HG02623 (cell line): Measurements from ENCODE around the gene ST6GALNAC4.
"Not testable (repeated sequence)": the region's sequence is repeated elsewhere in the genome, so short reads cannot be mapped to it uniquely, and the experiment has no call there.

Experiments used
- ATAC-seq: cut with Tn5 transposase; IDR thresholded peaks from one replicate; pipeline ENCODE4 v1.9.1; 2021; ENCODE audit warnings: moderate library complexity; ENCODE audit not compliant: unreplicated experiment

The ST6GALNAC4 gene

GRCh38 chr9:127895811-127896210, 21.0 kb downstream of the ST6GALNAC4 start:
- no peak for ATAC-seq

DNA sequence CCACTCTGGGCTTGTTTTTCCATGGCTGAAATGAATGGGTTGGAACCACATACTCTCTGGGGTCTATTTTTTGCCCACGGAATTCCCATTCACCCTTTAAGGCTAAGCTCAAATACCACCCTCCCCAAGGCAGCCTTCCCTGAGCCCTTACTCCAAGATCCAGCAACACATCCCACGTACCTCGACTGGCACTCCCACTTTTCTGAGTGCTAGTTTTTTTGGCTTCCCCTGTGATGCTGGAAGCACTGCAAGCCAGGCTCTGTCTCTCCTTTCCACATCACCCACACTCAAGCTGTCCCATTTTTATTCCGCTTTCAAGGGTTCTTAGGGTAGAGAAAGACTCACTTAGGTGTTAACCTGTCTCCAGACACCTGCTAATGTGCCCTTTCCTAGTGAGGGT, 23.4 kb downstream of the ST6GALNAC4 start:
- ATAC-seq, result no peak

- ATAC-seq, result no peak
Observed at GRCh38 chr9:127892831-127893230, 24.0 kb downstream of the ST6GALNAC4 start.

DNA sequence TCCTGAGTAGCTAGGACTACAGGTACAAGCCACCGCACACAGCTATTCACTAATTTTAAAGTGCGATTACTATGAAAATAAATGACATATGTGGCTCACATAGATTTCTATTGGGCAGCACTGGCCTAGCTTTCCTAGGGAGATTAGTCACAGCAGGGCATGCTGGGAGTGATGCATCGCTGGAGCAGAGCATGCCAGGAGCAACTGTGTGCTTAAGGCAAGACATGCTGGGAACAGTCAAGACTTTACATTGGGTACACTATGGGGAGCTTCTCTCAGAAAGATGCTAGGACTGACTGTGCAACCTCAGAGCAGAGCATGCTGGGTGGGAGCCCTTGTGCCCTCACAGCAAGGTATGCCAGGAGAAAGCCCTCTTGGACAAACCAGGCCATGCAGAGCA, 26.8 kb downstream of the ST6GALNAC4 start:
- no peak for ATAC-seq

GRCh38 chr9:127887792-127888191, 29.0 kb downstream of the ST6GALNAC4 start:
- no peak for ATAC-seq

GRCh38 chr9:127886401-127886972, 30.4 kb downstream of the ST6GALNAC4 start:
- no peak for ATAC-seq

- ATAC-seq, result no peak
Observed at GRCh38 chr9:127885508-127886281, 31.1 kb downstream of the ST6GALNAC4 start.

DNA sequence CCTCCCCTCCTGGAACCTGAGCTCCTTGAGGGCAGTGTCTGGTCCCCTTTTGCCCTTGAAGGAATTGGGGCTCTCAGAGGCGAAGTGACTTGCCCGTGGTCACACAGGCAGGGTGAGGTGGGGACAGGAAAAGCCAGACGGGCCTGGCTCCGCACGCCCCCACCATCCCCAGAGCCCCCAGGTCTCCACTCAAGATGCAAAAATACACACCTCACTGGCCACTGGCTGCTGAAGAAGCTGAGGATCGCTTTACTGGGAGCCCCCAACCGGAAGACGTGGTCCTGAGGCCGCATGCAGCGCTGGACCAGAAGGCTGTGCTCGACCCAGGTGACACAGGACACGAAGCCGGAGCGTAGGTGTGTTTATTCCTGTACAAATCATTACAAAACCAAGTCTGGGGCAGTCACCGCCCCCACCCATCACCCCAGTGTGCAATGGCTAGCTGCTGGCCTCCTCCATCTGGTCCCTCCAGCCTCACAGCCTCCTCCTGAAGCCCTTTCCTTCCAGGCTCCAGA, 31.8 kb downstream of the ST6GALNAC4 start:
- no peak for ATAC-seq

DNA sequence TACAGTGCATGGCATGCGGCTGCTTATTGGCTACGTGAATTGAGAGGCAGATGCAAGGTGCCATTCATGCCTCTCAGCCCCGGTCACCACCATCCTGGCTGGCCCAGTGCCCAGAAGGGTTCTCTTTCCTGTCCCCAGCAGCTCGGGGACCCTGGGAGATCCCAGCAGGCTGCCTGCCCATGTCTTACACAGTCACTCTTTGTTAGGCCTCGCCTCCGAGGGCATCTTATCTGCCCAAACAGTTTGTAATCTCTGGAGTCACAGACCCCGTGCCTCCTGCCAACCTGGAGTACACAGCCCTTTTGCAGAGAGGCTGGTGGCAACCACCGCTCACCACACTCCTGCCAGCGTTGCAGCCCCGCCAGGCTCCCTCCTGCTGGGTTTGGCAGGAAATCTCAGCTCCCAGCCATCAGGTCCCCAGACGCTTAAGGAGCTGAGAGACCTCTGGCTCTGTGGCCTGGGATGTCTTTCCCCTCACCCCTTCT, 32.4 kb downstream of the ST6GALNAC4 start:
- ATAC-seq, result no peak

- no peak for ATAC-seq
Observed at GRCh38 chr9:127883959-127884358, 32.9 kb downstream of the ST6GALNAC4 start.

- ATAC-seq, result not testable (repeated sequence)
Observed at GRCh38 chr9:127881715-127882114, 35.1 kb downstream of the ST6GALNAC4 start.

DNA sequence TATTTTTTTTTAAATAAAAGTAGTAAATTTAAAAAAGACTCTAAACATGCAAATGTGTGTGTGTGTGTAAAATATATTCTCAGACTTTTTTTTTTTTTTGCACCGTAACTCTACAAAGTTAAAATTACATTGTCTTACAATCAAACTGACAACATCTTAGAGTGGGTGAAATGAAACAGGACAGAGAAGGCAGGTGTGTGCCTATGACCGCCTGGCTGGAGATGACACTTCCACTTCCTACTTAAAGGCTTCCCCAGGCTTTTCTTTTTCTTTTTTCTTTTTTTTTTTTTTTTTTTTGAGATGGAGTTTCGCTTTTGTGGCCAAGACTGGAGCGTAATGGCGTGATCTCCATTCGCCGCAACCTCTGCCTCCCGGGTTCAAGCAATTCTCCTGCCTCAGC, 36.7 kb downstream of the ST6GALNAC4 start:
- no peak for ATAC-seq

DNA sequence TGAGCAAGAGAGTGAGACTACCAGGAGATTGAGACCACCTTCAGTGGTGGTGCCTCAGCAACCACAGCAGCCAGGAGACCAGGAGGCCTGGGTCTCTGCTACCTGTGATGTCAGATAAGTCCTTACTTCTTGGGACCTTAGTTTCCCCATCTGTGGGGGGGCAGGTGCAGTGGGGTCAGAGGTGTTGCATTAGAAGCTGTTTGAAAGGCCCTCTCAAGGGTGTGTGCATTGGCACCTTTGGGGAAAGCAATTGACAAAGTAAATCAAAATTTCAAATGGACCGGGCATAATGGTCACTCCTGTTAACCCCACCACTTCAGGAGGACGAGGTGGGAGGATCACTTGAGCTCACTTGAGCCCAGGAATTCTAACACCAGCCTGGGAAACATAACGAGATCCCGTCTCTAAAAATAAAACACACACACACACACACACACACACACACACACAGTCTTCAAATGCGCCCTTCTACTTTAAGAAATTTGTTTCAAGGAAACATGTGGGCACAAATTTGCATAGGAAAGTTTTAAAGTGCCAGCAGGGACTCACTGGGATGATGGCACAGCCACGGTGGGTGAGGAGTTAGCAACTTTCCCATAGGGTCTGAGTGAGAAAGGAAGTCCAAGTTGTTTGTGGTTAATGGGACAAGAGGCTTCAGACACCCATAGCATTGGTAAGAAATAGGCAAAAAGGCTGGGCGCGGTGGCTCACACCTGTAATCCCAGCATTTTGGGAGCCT, 38.0 kb downstream of the ST6GALNAC4 start:
- ATAC-seq, result no peak

- no peak for ATAC-seq
Observed at GRCh38 chr9:127878001-127878651, 38.7 kb downstream of the ST6GALNAC4 start.

GRCh38 chr9:127877566-127877998, 39.3 kb downstream of the ST6GALNAC4 start, which contains the start of gene AK1:
AK1 (minus strand) TSS chr9:127877675; CDS start chr9:127874617, 3,058 bp downstream.
- no peak for ATAC-seq

- no peak for ATAC-seq
Observed at GRCh38 chr9:127876764-127877562, 39.9 kb downstream of the ST6GALNAC4 start.

DNA sequence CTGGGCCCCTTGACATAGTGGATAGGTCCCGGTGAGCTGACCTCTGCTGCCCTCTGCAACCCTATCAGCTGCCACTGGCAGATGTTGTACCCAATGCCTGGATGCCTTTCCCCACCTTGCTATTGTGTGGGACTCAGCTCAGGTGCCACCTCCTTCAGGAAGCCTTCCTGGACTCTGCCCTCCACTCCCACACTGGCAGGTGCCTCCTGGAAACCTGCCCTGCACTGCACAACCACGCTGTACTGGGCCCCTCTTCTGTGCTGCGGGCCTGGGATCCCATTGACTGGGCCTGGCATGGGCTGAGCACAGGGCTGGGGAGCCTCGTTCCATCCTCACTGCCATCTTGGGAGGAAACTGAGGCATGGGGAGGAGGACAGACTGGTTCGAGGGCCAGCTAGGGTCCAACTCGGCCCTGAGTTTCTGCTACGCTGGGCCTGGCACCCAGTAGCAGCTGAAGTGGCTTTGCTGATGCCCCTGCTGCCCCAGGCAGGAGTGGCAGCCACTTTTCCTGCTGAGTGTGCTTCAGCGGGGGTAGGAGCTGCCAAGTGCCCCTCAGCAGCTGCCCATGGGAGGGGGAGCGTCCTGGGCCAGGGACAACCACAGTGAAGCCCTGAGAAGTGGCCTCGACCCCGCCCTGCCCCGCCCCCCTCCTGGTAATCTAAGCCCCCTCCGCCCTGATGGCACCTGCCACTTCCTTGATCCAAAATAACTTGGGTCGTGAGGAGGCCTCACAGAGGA, 40.6 kb downstream of the ST6GALNAC4 start:
- ATAC-seq, result no peak

DNA sequence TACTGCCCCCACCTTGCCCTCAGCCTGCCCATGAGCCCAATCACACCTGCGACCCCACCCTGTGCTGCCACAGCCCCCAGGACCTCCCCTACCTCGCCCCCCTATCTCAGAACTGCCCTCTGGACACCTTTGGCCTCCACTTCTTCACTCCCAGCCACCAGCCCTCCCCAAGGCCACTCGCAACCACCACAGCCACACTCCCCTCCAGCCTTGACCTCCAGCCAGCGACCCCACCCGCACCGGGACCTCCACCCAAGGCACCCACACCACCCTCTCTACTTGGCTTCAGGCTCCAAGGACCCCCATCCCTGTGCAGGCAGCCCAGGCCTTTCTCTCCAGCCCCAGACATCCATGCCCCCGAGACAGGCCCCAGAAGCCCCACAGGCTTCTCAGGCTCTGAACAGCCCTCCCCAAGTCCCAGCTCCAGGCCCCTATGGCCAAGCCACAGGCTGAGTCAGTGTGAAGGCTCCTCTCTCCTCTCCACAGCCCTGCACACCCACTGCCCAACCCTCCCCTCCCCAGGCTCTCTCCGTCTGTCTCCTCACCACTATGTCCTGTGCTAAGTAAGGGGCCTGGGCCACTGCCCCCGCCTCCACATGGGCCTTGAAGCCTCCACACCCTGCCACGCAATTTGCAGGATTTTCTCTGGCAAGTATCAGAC, 41.4 kb downstream of the ST6GALNAC4 start:
- no peak for ATAC-seq
